Measurements from ENCODE around the gene ALKBH4. TPM values are rescaled to one million over a fixed set of nuclear protein-coding genes. Genes with fewer than 3 reads are reported as not detected.

The ALKBH4 gene
- total and polyA plus RNA-seq, 8 donors = 1.2 to 27.4 (median 8.7) TPM

GRCh38 chr7:102466097-102466496, 1.4 kb upstream of the ALKBH4 start:
- Histone ChIP-seq H3K4me3 (peak overlapping the region in 2 of 4 donors; percentile 95 to 98), H3K36me3 (peaks cover 6 to 38% (median 28%) of the 10 kb centered on the region in 4 donors), H3K4me1 (peaks cover 15 to 67% (median 54%) of the 10 kb centered on the region in 4 donors), H3K9me3 (no peaks in the 10 kb centered on the region), H3K27ac (no peak overlapping the region), H3K27me3 (no peaks in the 10 kb centered on the region)
- intact Hi-C loops (cut with DNase I; ENCODE audit: low total_unique reads) = loop anchor here (10.0 kb wide), 1 partner anchor 181 kb away; the partner anchor contains the start of gene SH2B2
- WGBS, 5 donors = 95 to 99% (median 97%) methylated on average over 7 of the region's 7 CpGs
- TF ChIP-seq CTCF (IDR thresholded peaks at IDR 0.05) (no peak), POLR2AphosphoS5 (IDR thresholded peaks at IDR 0.05) (no peak), EP300 (IDR thresholded peaks at IDR 0.05) (no peak), POLR2A (IDR thresholded peaks at IDR 0.05) (no peak)
- DNase-seq = no peak

GRCh38 chr7:102463841-102464576, 654 bp downstream of the ALKBH4 start:
- Histone ChIP-seq H3K4me1 (peaks cover 15 to 51% (median 39%) of the 10 kb centered on the region in 4 donors), H3K36me3 (peaks cover 12 to 24% (median 20%) of the 10 kb centered on the region in 4 donors), H3K4me3 (peak overlapping the region; percentile 95 to 100 (median 98)), H3K27ac (peak overlapping the region; percentile 39 to 85 (median 78)), H3K27me3 (no peaks in the 10 kb centered on the region), H3K9me3 (no peaks in the 10 kb centered on the region)
- intact Hi-C loops (cut with DNase I; ENCODE audit: low total_unique reads) = loop anchor here (10.0 kb wide), 1 partner anchor 179 kb away; the partner anchor contains the start of gene SH2B2
- WGBS, 5 donors = 8 to 10% (median 9%) methylated on average over 24 of the region's 24 CpGs
- DNase-seq = no peak
- TF ChIP-seq EP300 (IDR thresholded peaks at IDR 0.05) (no peak), POLR2AphosphoS5 (IDR thresholded peaks at IDR 0.05) (no peak), CTCF (IDR thresholded peaks at IDR 0.05) (no peak), POLR2A (IDR thresholded peaks at IDR 0.05) (no peak)

- no peak for TF ChIP-seq CTCF (IDR thresholded peaks at IDR 0.05)
- TF ChIP-seq POLR2A (IDR thresholded peaks at IDR 0.05) = no peak
- TF ChIP-seq EP300 (IDR thresholded peaks at IDR 0.05) = no peak
- no peak for TF ChIP-seq POLR2AphosphoS5 (IDR thresholded peaks at IDR 0.05)
- intact Hi-C loops (cut with DNase I; ENCODE audit: low total_unique reads) = loop anchor here (10.0 kb wide), 1 partner anchor 176 kb away; the partner anchor contains the start of gene SH2B2
- 79 to 90% (median 84%) methylated on average over 8 of the region's 8 CpGs for WGBS, 5 donors
- Histone ChIP-seq H3K36me3 (peaks cover 26 to 45% (median 43%) of the 10 kb centered on the region in 4 donors), H3K4me1 (peaks cover 9 to 30% (median 21%) of the 10 kb centered on the region in 4 donors), H3K4me3 (no peak overlapping the region), H3K9me3 (no peaks in the 10 kb centered on the region), H3K27ac (no peak overlapping the region), H3K27me3 (no peaks in the 10 kb centered on the region)
- no peak for DNase-seq
Observed at GRCh38 chr7:102460467-102460866, 4.2 kb downstream of the ALKBH4 start.

- Histone ChIP-seq H3K4me3 (no peak overlapping the region), H3K27ac (no peak overlapping the region), H3K9me3 (no peaks in the 10 kb centered on the region), H3K4me1 (peaks cover 9 to 28% (median 20%) of the 10 kb centered on the region in 4 donors), H3K27me3 (no peaks in the 10 kb centered on the region), H3K36me3 (peaks cover 26 to 50% (median 48%) of the 10 kb centered on the region in 4 donors)
- DNase-seq = no peak
- TF ChIP-seq CTCF (IDR thresholded peaks at IDR 0.05) = no peak
- no peak for TF ChIP-seq POLR2AphosphoS5 (IDR thresholded peaks at IDR 0.05)
- TF ChIP-seq POLR2A (IDR thresholded peaks at IDR 0.05) = no peak
- TF ChIP-seq EP300 (IDR thresholded peaks at IDR 0.05) = no peak
- intact Hi-C loops (cut with DNase I; ENCODE audit: low total_unique reads) = no loop called here
- 93 to 97% (median 95%) methylated on average over 23 to 24 of the region's 24 CpGs for WGBS, 5 donors
Observed at GRCh38 chr7:102459221-102459844, 5.3 kb downstream of the ALKBH4 start.
